ENCODE measurements around the gene DTD1. TPM values are rescaled to one million over a fixed set of nuclear protein-coding genes. Genes with fewer than 3 reads are reported as not detected.

The DTD1 gene
- total RNA-seq, 2 donors from 2014 or later, result 31.2 to 51.6 TPM

DNA sequence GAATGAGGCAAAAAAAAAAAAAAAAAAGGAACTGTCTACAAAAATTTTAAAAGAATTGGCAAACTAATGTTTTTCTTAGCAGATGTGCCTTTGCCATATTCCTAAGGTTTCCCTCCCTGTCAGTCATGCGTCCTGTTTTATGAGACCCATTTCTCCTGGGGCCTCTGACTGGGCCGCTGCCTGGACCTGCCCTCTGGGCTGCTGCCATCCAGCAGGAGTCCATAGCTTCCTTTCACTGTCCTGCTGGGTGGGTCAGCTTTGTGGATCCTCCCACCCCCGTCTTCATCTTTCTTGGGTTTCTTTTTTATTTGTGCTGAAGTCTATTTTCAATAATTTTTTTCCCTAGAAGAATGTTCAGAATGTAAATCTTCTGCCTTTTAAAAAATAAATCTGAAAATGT lies 114.9 kb downstream of the DTD1 start:
- WGBS, result 23% methylated on average over 3 of the region's 3 CpGs
- H3K27me3 ChIP-seq (replicated peaks; ENCODE audit: insufficient read depth), result no peaks in the 10 kb centered on the region
- no peak for TF ChIP-seq POLR2A (IDR thresholded peaks at IDR 0.05)
- no peak for TF ChIP-seq CTCF (IDR thresholded peaks at IDR 0.05)
- TF ChIP-seq POLR2AphosphoS5 (IDR thresholded peaks at IDR 0.05), result no peak
- no peak overlapping the region for H3K4me3 ChIP-seq
- no peaks in the 10 kb centered on the region for H3K36me3 ChIP-seq
- intact Hi-C loops (cut with DNase I), result no loop called here
- no peaks in the 10 kb centered on the region for H3K4me1 ChIP-seq (replicated peaks)
- H3K9me3 ChIP-seq, result no peaks in the 10 kb centered on the region
- DNase-seq (ENCODE audit: low spot score), result no peak
- H3K27ac ChIP-seq, result no peak overlapping the region

- TF ChIP-seq CTCF (IDR thresholded peaks at IDR 0.05) (no peak), POLR2AphosphoS5 (IDR thresholded peaks at IDR 0.05) (no peak), POLR2A (IDR thresholded peaks at IDR 0.05) (no peak)
- WGBS, result 83% methylated on average over 3 of the region's 3 CpGs
- no peak for DNase-seq (ENCODE audit: low spot score)
- Histone ChIP-seq H3K9me3 (no peaks in the 10 kb centered on the region), H3K27ac (no peak overlapping the region), H3K36me3 (no peaks in the 10 kb centered on the region), H3K4me3 (no peak overlapping the region), H3K27me3 (replicated peaks; ENCODE audit: insufficient read depth) (no peaks in the 10 kb centered on the region), H3K4me1 (replicated peaks) (no peaks in the 10 kb centered on the region)
- intact Hi-C loops (cut with DNase I), result no loop called here
These were observed 117.6 kb downstream of the DTD1 start for GRCh38 chr20:18705490-18705889.

- H3K27ac ChIP-seq, result no peak overlapping the region
- intact Hi-C loops (cut with DNase I), result no loop called here
- 71% methylated on average over 2 of the region's 2 CpGs for WGBS
These were observed 118.1 kb downstream of the DTD1 start for GRCh38 chr20:18705910-18706309.

GRCh38 chr20:18712131-18712530 lies 124.3 kb downstream of the DTD1 start:
- intact Hi-C loops (cut with DNase I), result no loop called here
- no peak overlapping the region for H3K27ac ChIP-seq
- no peak for TF ChIP-seq CTCF (IDR thresholded peaks at IDR 0.05)
- no peak for TF ChIP-seq POLR2AphosphoS5 (IDR thresholded peaks at IDR 0.05)
- TF ChIP-seq POLR2A (IDR thresholded peaks at IDR 0.05), result no peak
- H3K27me3 ChIP-seq (replicated peaks; ENCODE audit: insufficient read depth), result no peaks in the 10 kb centered on the region
- no peaks in the 10 kb centered on the region for H3K4me1 ChIP-seq (replicated peaks)
- 87% methylated on average over 1 of the region's 1 CpG for WGBS
- H3K4me3 ChIP-seq, result no peak overlapping the region
- no peaks in the 10 kb centered on the region for H3K9me3 ChIP-seq
- H3K36me3 ChIP-seq, result no peaks in the 10 kb centered on the region
- no peak for DNase-seq (ENCODE audit: low spot score)

More at GRCh38 chr20:18705910-18706309, 118.1 kb downstream of the DTD1 start:
- DNase-seq (ENCODE audit: low spot score), result no peak
- H3K4me1 ChIP-seq (replicated peaks), result no peaks in the 10 kb centered on the region
- no peaks in the 10 kb centered on the region for H3K27me3 ChIP-seq (replicated peaks; ENCODE audit: insufficient read depth)
- no peaks in the 10 kb centered on the region for H3K9me3 ChIP-seq
- TF ChIP-seq POLR2A (IDR thresholded peaks at IDR 0.05), result no peak
- no peak for TF ChIP-seq CTCF (IDR thresholded peaks at IDR 0.05)
- no peak for TF ChIP-seq POLR2AphosphoS5 (IDR thresholded peaks at IDR 0.05)
- H3K36me3 ChIP-seq, result no peaks in the 10 kb centered on the region
- no peak overlapping the region for H3K4me3 ChIP-seq

- intact Hi-C loops (cut with DNase I), result no loop called here
- no peak for TF ChIP-seq POLR2AphosphoS5 (IDR thresholded peaks at IDR 0.05)
- no peak for TF ChIP-seq POLR2A (IDR thresholded peaks at IDR 0.05)
- TF ChIP-seq CTCF (IDR thresholded peaks at IDR 0.05), result no peak
- H3K4me1 ChIP-seq (replicated peaks), result no peaks in the 10 kb centered on the region
These were observed 125.0 kb downstream of the DTD1 start for GRCh38 chr20:18712882-18713281.

More at GRCh38 chr20:18712882-18713281, 125.0 kb downstream of the DTD1 start:
- Histone ChIP-seq H3K27ac (no peak overlapping the region), H3K9me3 (no peaks in the 10 kb centered on the region), H3K36me3 (no peaks in the 10 kb centered on the region), H3K27me3 (replicated peaks; ENCODE audit: insufficient read depth) (no peaks in the 10 kb centered on the region), H3K4me3 (no peak overlapping the region)
- no peak for DNase-seq (ENCODE audit: low spot score)
- 52% methylated on average over 3 of the region's 3 CpGs for WGBS
